Neuron (in vitro differentiated cells): ENCODE measurements around the gene CLEC1A.

Source experiments
- H2AFZ ChIP-seq: one replicate; pipeline ENCODE4 v1.6.1; 2013; ENCODE audit warnings: low read depth, mild to moderate bottlenecking, inconsistent platforms, low read length, moderate library complexity
- H3K27me3 ChIP-seq: one replicate; pipeline ENCODE4 v1.6.1; 2013; ENCODE audit warnings: low read length; ENCODE audit not compliant: insufficient read depth
- H3K36me3 ChIP-seq: one replicate; pipeline ENCODE4 v1.6.1; 2013; ENCODE audit warnings: low read length; ENCODE audit not compliant: insufficient read depth
- H3K4me1 ChIP-seq: one replicate; pipeline ENCODE4 v1.6.1; 2013; ENCODE audit warnings: low read length; ENCODE audit not compliant: insufficient read depth
- H3K4me3 ChIP-seq: 2 replicates; pipeline ENCODE4 v1.5.1; 2013; ENCODE audit warnings: mild to moderate bottlenecking, low read length, moderate library complexity
- H3K9me3 ChIP-seq: one replicate; pipeline ENCODE4 v1.6.1; 2013; ENCODE audit warnings: low read length

The CLEC1A gene

GRCh38 chr12:10119066-10119465 lies 20.3 kb upstream of the CLEC1A start:
- H3K4me3 ChIP-seq, result no peak overlapping the region
- H3K27me3 ChIP-seq, result no peaks in the 10 kb centered on the region
- H3K9me3 ChIP-seq, result no peaks in the 10 kb centered on the region
- no peak overlapping the region for H2AFZ ChIP-seq
- no peaks in the 10 kb centered on the region for H3K4me1 ChIP-seq
- no peaks in the 10 kb centered on the region for H3K36me3 ChIP-seq

GRCh38 chr12:10115890-10116289 lies 17.1 kb upstream of the CLEC1A start:
- H3K4me1 ChIP-seq, result no peaks in the 10 kb centered on the region
- no peaks in the 10 kb centered on the region for H3K9me3 ChIP-seq
- H2AFZ ChIP-seq, result no peak overlapping the region
- no peak overlapping the region for H3K4me3 ChIP-seq
- no peaks in the 10 kb centered on the region for H3K27me3 ChIP-seq
- no peaks in the 10 kb centered on the region for H3K36me3 ChIP-seq

- Histone ChIP-seq H3K9me3 (no peaks in the 10 kb centered on the region), H3K36me3 (no peaks in the 10 kb centered on the region), H2AFZ (no peak overlapping the region), H3K4me1 (no peaks in the 10 kb centered on the region), H3K27me3 (no peaks in the 10 kb centered on the region), H3K4me3 (no peak overlapping the region)
Observed at GRCh38 chr12:10115311-10115710, 16.5 kb upstream of the CLEC1A start.

- H3K36me3 ChIP-seq, result no peaks in the 10 kb centered on the region
- H2AFZ ChIP-seq, result no peak overlapping the region
- no peak overlapping the region for H3K4me3 ChIP-seq
- no peaks in the 10 kb centered on the region for H3K9me3 ChIP-seq
- no peaks in the 10 kb centered on the region for H3K4me1 ChIP-seq
- H3K27me3 ChIP-seq, result no peaks in the 10 kb centered on the region
Observed at GRCh38 chr12:10113920-10114319, 15.1 kb upstream of the CLEC1A start.

- H2AFZ ChIP-seq, result no peak overlapping the region
- no peaks in the 10 kb centered on the region for H3K9me3 ChIP-seq
- H3K27me3 ChIP-seq, result no peaks in the 10 kb centered on the region
- no peaks in the 10 kb centered on the region for H3K4me1 ChIP-seq
- no peaks in the 10 kb centered on the region for H3K36me3 ChIP-seq
- no peak overlapping the region for H3K4me3 ChIP-seq
Observed at GRCh38 chr12:10113075-10113474, 14.3 kb upstream of the CLEC1A start.

GRCh38 chr12:10111451-10111850 lies 12.7 kb upstream of the CLEC1A start:
- H2AFZ ChIP-seq, result no peak overlapping the region
- no peaks in the 10 kb centered on the region for H3K36me3 ChIP-seq
- no peaks in the 10 kb centered on the region for H3K9me3 ChIP-seq
- H3K4me3 ChIP-seq, result no peak overlapping the region
- H3K27me3 ChIP-seq, result no peaks in the 10 kb centered on the region
- H3K4me1 ChIP-seq, result no peaks in the 10 kb centered on the region

- no peaks in the 10 kb centered on the region for H3K36me3 ChIP-seq
- H2AFZ ChIP-seq, result no peak overlapping the region
- H3K9me3 ChIP-seq, result no peaks in the 10 kb centered on the region
- H3K4me1 ChIP-seq, result no peaks in the 10 kb centered on the region
- H3K27me3 ChIP-seq, result no peaks in the 10 kb centered on the region
- H3K4me3 ChIP-seq, result no peak overlapping the region
Observed at GRCh38 chr12:10110256-10110844, 11.6 kb upstream of the CLEC1A start.

GRCh38 chr12:10102322-10102721 lies 3.5 kb upstream of the CLEC1A start:
- Histone ChIP-seq H3K4me1 (no peaks in the 10 kb centered on the region), H3K4me3 (no peak overlapping the region), H3K36me3 (no peaks in the 10 kb centered on the region), H2AFZ (no peak overlapping the region), H3K9me3 (no peaks in the 10 kb centered on the region), H3K27me3 (peaks cover 2% of the 10 kb centered on the region)

- Histone ChIP-seq H3K36me3 (no peaks in the 10 kb centered on the region), H2AFZ (no peak overlapping the region), H3K4me3 (no peak overlapping the region), H3K9me3 (no peaks in the 10 kb centered on the region), H3K4me1 (no peaks in the 10 kb centered on the region), H3K27me3 (peaks cover 3% of the 10 kb centered on the region)
Observed at GRCh38 chr12:10101648-10102220, 2.9 kb upstream of the CLEC1A start.

GRCh38 chr12:10101042-10101579 lies 2.3 kb upstream of the CLEC1A start:
- Histone ChIP-seq H3K27me3 (peaks cover 3% of the 10 kb centered on the region), H3K36me3 (no peaks in the 10 kb centered on the region), H2AFZ (no peak overlapping the region), H3K9me3 (no peaks in the 10 kb centered on the region), H3K4me3 (no peak overlapping the region), H3K4me1 (no peaks in the 10 kb centered on the region)

- Histone ChIP-seq H2AFZ (no peak overlapping the region), H3K9me3 (no peaks in the 10 kb centered on the region), H3K27me3 (peaks cover 3% of the 10 kb centered on the region), H3K4me3 (no peak overlapping the region), H3K4me1 (no peaks in the 10 kb centered on the region), H3K36me3 (no peaks in the 10 kb centered on the region)
Observed at GRCh38 chr12:10097521-10097920, 1.3 kb downstream of the CLEC1A start.

- no peaks in the 10 kb centered on the region for H3K9me3 ChIP-seq
- H3K4me1 ChIP-seq, result no peaks in the 10 kb centered on the region
- no peak overlapping the region for H2AFZ ChIP-seq
- peaks cover 3% of the 10 kb centered on the region for H3K27me3 ChIP-seq
- H3K36me3 ChIP-seq, result no peaks in the 10 kb centered on the region
- no peak overlapping the region for H3K4me3 ChIP-seq
Observed at GRCh38 chr12:10095971-10096370, 2.8 kb downstream of the CLEC1A start.

- Histone ChIP-seq H3K4me1 (no peaks in the 10 kb centered on the region), H2AFZ (no peak overlapping the region), H3K36me3 (no peaks in the 10 kb centered on the region), H3K9me3 (no peaks in the 10 kb centered on the region), H3K27me3 (peaks cover 3% of the 10 kb centered on the region), H3K4me3 (no peak overlapping the region)
Observed at GRCh38 chr12:10094646-10095395, 4.0 kb downstream of the CLEC1A start.
